ENCODE results near the gene CPT1B. TPM values are rescaled to one million over a fixed set of nuclear protein-coding genes. Genes with fewer than 3 reads are reported as not detected.

The CPT1B gene
- total RNA-seq, 1 experiment from 2014 or later: 13.1 TPM

- Histone ChIP-seq H3K9ac (ENCODE audit: low read length) (no peak overlapping the region), H3K4me1 (ENCODE audit: insufficient read depth, low read length) (peaks cover 22% of the 10 kb centered on the region; the same call in 1 of the 2 replicates), H3K79me2 (ENCODE audit: low read length) (no peaks in the 10 kb centered on the region), H3K9me2 (replicated peaks; ENCODE audit: low read length) (no peaks in the 10 kb centered on the region), H3F3A (ENCODE audit: low read length, unreplicated experiment) (no peaks in the 10 kb centered on the region), H3K27ac (ENCODE audit: low read length) (no peak overlapping the region), H3K27me3 (ENCODE audit: low read length) (no peaks in the 10 kb centered on the region), H2AFZ (ENCODE audit: low read length) (no peak overlapping the region), H3K4me2 (ENCODE audit: low read length) (peak overlapping the region; percentile 98; the same call in 1 of the 2 replicates), H4K20me1 (ENCODE audit: low read length) (no peaks in the 10 kb centered on the region), H3K36me3 (ENCODE audit: low read depth, low read length) (no peaks in the 10 kb centered on the region), H3K9me3 (ENCODE audit: low read length) (no peaks in the 10 kb centered on the region), H3K4me3 (ENCODE audit: low read length) (no peak overlapping the region)
- ChIA-PET CTCF (no interaction called here), POLR2A (ENCODE audit: unreplicated experiment) (no interaction called here)
- DNase-seq (no peak), ATAC-seq (no peak)
- intact Hi-C loops (cut with micrococcal nuclease): loop anchor here (5.0 kb wide), 1 partner anchor 96 kb away; the partner anchor contains the start of gene SCO2
- TF ChIP-seq CTCF (conservative IDR thresholded peaks at IDR 0.05; ENCODE audit: low read depth, low read length) (no peak), EZH2 (IDR thresholded peaks at IDR 0.05; ENCODE audit: low read length, unreplicated experiment) (no peak), EZH2phosphoT487 (IDR thresholded peaks at IDR 0.05; ENCODE audit: borderline replicate concordance, low read length) (no peak)
- BruUV-seq (replicated peaks): no TSS peak
Observed at GRCh38 chr22:50622723-50623327, 44.6 kb upstream of the CPT1B start.

- Histone ChIP-seq H3K4me2 (ENCODE audit: low read length) (peak overlapping the region; percentile 98), H3K4me1 (ENCODE audit: insufficient read depth, low read length) (peaks cover 17% of the 10 kb centered on the region; the same call in 1 of the 2 replicates), H3K9me2 (replicated peaks; ENCODE audit: low read length) (no peaks in the 10 kb centered on the region), H3K36me3 (ENCODE audit: low read depth, low read length) (no peaks in the 10 kb centered on the region), H3F3A (ENCODE audit: low read length, unreplicated experiment) (no peaks in the 10 kb centered on the region), H3K9me3 (ENCODE audit: low read length) (no peaks in the 10 kb centered on the region), H3K4me3 (ENCODE audit: low read length) (peak overlapping the region; percentile 75), H2AFZ (ENCODE audit: low read length) (peak overlapping the region; percentile 57), H3K79me2 (ENCODE audit: low read length) (no peaks in the 10 kb centered on the region), H3K9ac (ENCODE audit: low read length) (no peak overlapping the region), H3K27me3 (ENCODE audit: low read length) (no peaks in the 10 kb centered on the region), H3K27ac (ENCODE audit: low read length) (no peak overlapping the region), H4K20me1 (ENCODE audit: low read length) (no peaks in the 10 kb centered on the region)
- intact Hi-C loops (cut with micrococcal nuclease): loop anchor here (2.0 to 5.0 kb wide), 2 partner anchors 69 to 95 kb away; partner anchors contain the start of gene SCO2
- TSS peak; percentile 26 for BruUV-seq (replicated peaks)
- POLR2A ChIA-PET (ENCODE audit: unreplicated experiment): no interaction called here
- DNase-seq (peak; percentile 11), ATAC-seq (peak; percentile 23)
- CTCF ChIA-PET: interaction anchor here (1.8 kb wide), 1 partner anchor 97 kb away, joined by 16 read pairs; the partner anchor contains the start of gene SCO2
- peak; percentile 55 for TF ChIP-seq CTCF (conservative IDR thresholded peaks at IDR 0.05; ENCODE audit: low read depth, low read length)
- no peak for TF ChIP-seq EZH2phosphoT487 (IDR thresholded peaks at IDR 0.05; ENCODE audit: borderline replicate concordance, low read length)
Observed at GRCh38 chr22:50621948-50622722, 43.9 kb upstream of the CPT1B start.

All from PC-3 (cell line).